Liver (tissue), 5 donors: ENCODE results near the gene CDK11B. TPM values are rescaled to one million over a fixed set of nuclear protein-coding genes. Genes with fewer than 3 reads are reported as not detected.

Experiments used
- RAD21 ChIP-seq, 2 donors: IDR thresholded peaks; 2 replicates each; pipeline ENCODE4 v1.6.1; 2016; ENCODE audit warnings: antibody characterized with exemption in 2 of 2, mild to moderate bottlenecking in 2 of 2
- RXRA ChIP-seq, 2 donors: IDR thresholded peaks; 2 replicates each; pipeline ENCODE4 v1.6.1; 2017 to 2018; ENCODE audit warnings: antibody characterized with exemption in 2 of 2, mild to moderate bottlenecking in 1 of 2
- SP1 ChIP-seq: IDR thresholded peaks from 2 replicates; pipeline ENCODE4 v1.6.1; 2018; ENCODE audit warnings: antibody characterized with exemption, mild to moderate bottlenecking
- polyA plus RNA-seq, 2 donors: library from polyadenylated mRNA; stranded (reverse) in 1 of 2; unstranded in 1 of 2; fragments of 200-250 nt in 1 of 2; fragments of >200 nt in 1 of 2; fragmentation: Nextera tagmentation in 1 of 2; extraction: Ambion mirVana in 1 of 2; gene quantifications; one replicate each; pipeline versions ENCODE4 v1.2.1 to v1.2.3, GENCODE V29; 2013 to 2015
- total RNA-seq, 2 donors: library from RNA; depleted of rRNA; stranded (reverse); fragments of >200 nt; gene quantifications; one replicate each; pipeline ENCODE4 v1.2.3, GENCODE V29; 2014
- donor health status: healthy.
- donor health status: healthy.
- donor health status: healthy.

CDK11B gene
- total and polyA plus RNA-seq, 4 donors: 5.1 to 12.2 (median 7.4) TPM

GRCh38 chr1:1591452-1591851 lies 67.4 kb downstream of the CDK11B start (continued):
- TF ChIP-seq RXRA (IDR thresholded peaks at IDR 0.05) (no peak), RAD21 (IDR thresholded peaks at IDR 0.05) (no peak), SP1 (no peak)

Other genes starting within 250 kb of the CDK11B start
- under 1 TPM; 0.14 to 0.17 TPM for gene ANKRD65, start 237.7 kb downstream of the CDK11B start, total RNA-seq
- under 1 TPM; 0.30 to 0.31 TPM for gene ANKRD65, start 237.7 kb downstream of the CDK11B start, polyA plus RNA-seq
- gene VWA1, start 223.3 kb downstream of the CDK11B start, total RNA-seq: 10 to 100 TPM; 22.8 to 41.6 TPM
- 10 to 100 TPM; 18.3 to 81.3 TPM for gene VWA1, start 223.3 kb downstream of the CDK11B start, polyA plus RNA-seq
- gene ATAD3C, start 209.3 kb downstream of the CDK11B start, total RNA-seq: 1 to 10 TPM in 1 of 2 donors, under 1 TPM in 1; 0.19 to 1.3 TPM
- 1 to 10 TPM in 1 of 2 donors, under 1 TPM in 1; 0.51 to 4.8 TPM for gene ATAD3C, start 209.3 kb downstream of the CDK11B start, polyA plus RNA-seq
- 10 to 100 TPM in 1 of 2 donors, 1 to 10 TPM in 1; 9.3 to 14.3 TPM for gene ATAD3B, start 187.2 kb downstream of the CDK11B start, total RNA-seq
- 10 to 100 TPM in 1 of 2 donors, 1 to 10 TPM in 1; 6.4 to 11.3 TPM for gene ATAD3B, start 187.2 kb downstream of the CDK11B start, polyA plus RNA-seq
- gene ATAD3A, start 146.8 kb downstream of the CDK11B start, total RNA-seq: 10 to 100 TPM; 14.0 to 17.7 TPM
- gene ATAD3A, start 146.8 kb downstream of the CDK11B start, polyA plus RNA-seq: 10 to 100 TPM in 1 of 2 donors, 1 to 10 TPM in 1; 7.2 to 20.0 TPM
- under 1 TPM; 0.14 to 0.33 TPM for gene TMEM240, start 118.4 kb downstream of the CDK11B start, total RNA-seq
- gene TMEM240, start 118.4 kb downstream of the CDK11B start, polyA plus RNA-seq: under 1 TPM in 1 of 2 donors, not detected in 1; 0.33 TPM
- 10 to 100 TPM; 35.4 to 40.4 TPM for gene SSU72, start 84.1 kb downstream of the CDK11B start, total RNA-seq
- 10 to 100 TPM; 48.2 to 57.4 TPM for gene SSU72, start 84.1 kb downstream of the CDK11B start, polyA plus RNA-seq
- under 1 TPM; 0.08 to 0.37 TPM for gene FNDC10, start 58.9 kb downstream of the CDK11B start, total RNA-seq
- gene FNDC10, start 58.9 kb downstream of the CDK11B start, polyA plus RNA-seq: under 1 TPM; 0.13 to 0.58 TPM
- gene MIB2, start 43.5 kb downstream of the CDK11B start, total RNA-seq: 10 to 100 TPM; 19.8 to 33.0 TPM
- gene MIB2, start 43.5 kb downstream of the CDK11B start, polyA plus RNA-seq: 10 to 100 TPM in 1 of 2 donors, 1 to 10 TPM in 1; 9.8 to 18.7 TPM
- 1 to 10 TPM; 1.6 to 4.2 TPM for gene MMP23B, start 26.8 kb downstream of the CDK11B start, total RNA-seq
- 1 to 10 TPM in 1 of 2 donors, under 1 TPM in 1; 0.92 to 1.5 TPM for gene MMP23B, start 26.8 kb downstream of the CDK11B start, polyA plus RNA-seq
- gene SLC35E2B, start 33.8 kb upstream of the CDK11B start, total RNA-seq: 10 to 100 TPM; 13.4 to 19.3 TPM
- gene SLC35E2B, start 33.8 kb upstream of the CDK11B start, polyA plus RNA-seq: 10 to 100 TPM; 11.1 to 11.7 TPM
- gene CDK11A, start 65.4 kb upstream of the CDK11B start, total RNA-seq: 10 to 100 TPM; 13.8 to 17.0 TPM
- 10 to 100 TPM; 13.7 to 14.1 TPM for gene CDK11A, start 65.4 kb upstream of the CDK11B start, polyA plus RNA-seq
- 100 to 1,000 TPM in 1 of 2 donors, 10 to 100 TPM in 1; 39.2 to 105 TPM for gene NADK, start 119.5 kb upstream of the CDK11B start, total RNA-seq
- gene NADK, start 119.5 kb upstream of the CDK11B start, polyA plus RNA-seq: 10 to 100 TPM; 77.9 to 89.4 TPM
- gene GNB1, start 232.1 kb upstream of the CDK11B start, total RNA-seq: 10 to 100 TPM; 51.5 to 54.0 TPM
- gene GNB1, start 232.1 kb upstream of the CDK11B start, polyA plus RNA-seq: 10 to 100 TPM; 22.3 to 68.5 TPM